ENCODE results near the gene CRHBP.

GRCh38 chr5:76926329-76927105 is 26.3 kb upstream of the CRHBP start:
- TF ChIP-seq ZNF114 (CRISPR knock-in tag; IDR thresholded peaks at IDR 0.05) (no peak), JUNB (IDR thresholded peaks at IDR 0.05; ENCODE audit: unreplicated experiment) (no peak)
